HG03520 (cell line): Measurements from ENCODE around the gene APOA1.

ENCODE experiments used
- ATAC-seq: cut with Tn5 transposase; IDR thresholded peaks from one replicate; pipeline ENCODE4 v1.9.1; 2021; ENCODE audit warnings: mild to moderate bottlenecking, moderate library complexity; ENCODE audit not compliant: unreplicated experiment

The APOA1 gene

DNA sequence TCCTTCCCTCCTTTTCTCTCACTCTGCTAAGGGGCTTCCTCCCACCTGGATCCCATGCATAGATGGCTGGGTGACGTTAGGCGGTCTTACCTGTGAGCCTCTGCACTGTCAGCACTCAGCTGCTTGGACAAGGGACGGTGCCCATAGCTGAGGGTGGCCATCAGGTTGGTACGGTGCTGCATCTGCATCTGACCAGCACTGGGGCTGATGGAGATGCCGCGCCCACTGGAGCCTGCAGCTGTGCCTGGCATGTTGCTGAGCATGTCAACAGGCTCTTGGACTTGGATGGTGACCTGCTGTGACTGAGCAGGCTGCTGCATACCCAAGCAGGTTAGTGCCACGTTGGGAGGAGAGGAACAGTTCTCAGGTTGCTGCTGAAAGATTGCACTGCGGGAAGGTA, 21.8 kb upstream of the APOA1 start:
- ATAC-seq: no peak

DNA sequence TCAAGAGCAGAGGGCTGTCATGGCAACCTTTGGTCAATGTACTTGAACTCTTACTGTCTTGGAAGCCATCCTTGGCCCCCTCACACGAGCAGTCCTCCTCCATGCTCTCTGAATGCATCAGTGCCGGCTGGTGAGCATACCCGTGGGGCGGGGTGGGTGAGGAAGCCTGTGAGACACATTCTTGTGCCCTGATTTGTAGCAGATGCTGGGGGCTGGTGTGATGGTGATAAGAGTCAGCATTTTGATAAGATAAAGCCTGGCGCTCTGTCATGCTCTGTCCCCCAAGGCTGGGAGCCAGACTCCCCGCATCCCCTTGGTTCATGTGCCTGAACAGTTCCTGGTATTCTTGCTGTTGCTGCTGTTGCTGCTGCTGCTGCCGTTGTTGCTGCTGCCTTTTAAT, 20.5 kb upstream of the APOA1 start:
- ATAC-seq: no peak

DNA sequence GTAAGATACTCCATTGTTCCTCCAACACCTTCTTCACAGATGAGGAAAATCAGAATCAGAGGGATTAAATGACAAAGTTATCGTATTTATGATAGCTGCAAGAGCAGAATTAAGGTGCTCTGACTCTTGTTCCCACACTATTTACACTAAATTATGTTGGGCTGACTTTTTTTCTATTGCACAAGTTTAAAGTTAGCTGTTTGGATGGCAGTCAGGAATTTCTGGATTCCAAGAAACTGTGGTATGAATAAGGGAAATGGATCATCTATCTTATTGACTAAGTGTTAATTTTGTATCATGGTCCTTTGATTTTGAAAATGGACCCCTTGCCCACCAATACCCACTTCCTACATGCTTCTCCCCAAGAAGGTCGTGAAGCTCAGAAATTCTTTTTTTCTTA, 19.9 kb upstream of the APOA1 start:
- ATAC-seq: no peak

DNA sequence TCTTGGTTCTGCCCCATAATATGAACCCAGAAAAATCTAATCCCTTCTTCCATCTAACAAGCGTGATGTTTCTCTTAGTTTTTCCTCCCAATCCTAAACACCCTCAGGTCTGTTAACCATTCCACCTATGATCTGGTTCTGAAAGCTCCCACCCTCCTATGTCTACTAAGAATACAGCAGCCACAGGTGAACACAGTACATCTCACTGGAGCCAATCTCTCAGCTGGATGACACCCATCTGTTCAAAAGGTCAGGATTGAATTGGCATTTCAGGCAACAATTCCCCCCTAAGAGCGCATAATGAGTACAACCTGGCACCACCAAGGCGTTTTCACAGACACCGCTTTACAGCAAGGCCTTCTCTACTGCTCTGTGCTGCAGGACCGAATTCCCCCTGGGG, 19.0 kb upstream of the APOA1 start:
- no peak for ATAC-seq

DNA sequence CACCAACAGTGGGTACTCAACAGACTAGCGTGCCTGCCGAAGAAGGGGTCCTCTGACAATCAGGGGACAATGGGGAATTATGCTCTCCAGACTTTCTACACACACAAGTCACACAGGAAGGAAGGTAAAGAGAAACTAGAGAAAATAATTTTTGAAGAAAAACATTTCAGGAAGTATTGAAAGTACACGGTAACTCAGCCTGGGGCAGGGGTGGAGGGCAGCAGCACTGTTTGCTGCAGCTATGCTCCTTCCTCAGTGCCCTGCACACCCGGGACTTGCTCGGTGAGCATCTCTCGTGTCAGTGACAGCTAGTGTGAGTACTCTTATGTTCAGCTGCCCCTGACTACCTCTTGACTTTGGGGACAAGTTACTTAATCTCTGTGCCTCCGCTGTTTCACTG, 18.0 kb upstream of the APOA1 start:
- ATAC-seq: no peak

DNA sequence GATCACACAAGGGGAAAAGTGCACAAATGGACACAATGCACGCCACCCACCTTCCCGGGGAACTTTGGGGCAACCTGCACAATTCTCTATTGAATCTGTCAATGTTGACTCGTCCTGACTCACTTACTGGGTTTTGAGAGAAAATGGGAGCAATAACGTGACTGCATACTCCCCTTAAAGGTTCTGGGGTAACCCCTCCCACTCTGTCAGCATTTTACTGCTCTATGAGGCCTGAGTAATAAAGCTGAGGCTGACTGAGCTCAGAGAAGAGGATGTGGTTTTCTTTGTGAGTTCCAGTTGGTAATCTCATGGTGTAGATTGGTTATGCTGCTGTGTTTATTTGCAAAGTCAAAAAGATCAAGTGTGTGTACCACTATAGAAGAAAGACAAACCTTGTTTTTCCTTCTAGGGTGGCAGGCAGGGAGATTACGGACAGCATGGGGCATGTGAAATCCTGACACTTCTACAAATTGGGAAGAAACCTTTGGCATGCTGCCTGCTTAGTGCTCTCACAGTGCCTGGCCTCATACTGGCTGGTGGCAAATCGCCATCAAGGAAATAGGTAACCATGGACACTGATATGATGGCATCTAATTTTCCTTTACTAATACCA, 16.1 kb upstream of the APOA1 start:
- ATAC-seq: peak; percentile 90

DNA sequence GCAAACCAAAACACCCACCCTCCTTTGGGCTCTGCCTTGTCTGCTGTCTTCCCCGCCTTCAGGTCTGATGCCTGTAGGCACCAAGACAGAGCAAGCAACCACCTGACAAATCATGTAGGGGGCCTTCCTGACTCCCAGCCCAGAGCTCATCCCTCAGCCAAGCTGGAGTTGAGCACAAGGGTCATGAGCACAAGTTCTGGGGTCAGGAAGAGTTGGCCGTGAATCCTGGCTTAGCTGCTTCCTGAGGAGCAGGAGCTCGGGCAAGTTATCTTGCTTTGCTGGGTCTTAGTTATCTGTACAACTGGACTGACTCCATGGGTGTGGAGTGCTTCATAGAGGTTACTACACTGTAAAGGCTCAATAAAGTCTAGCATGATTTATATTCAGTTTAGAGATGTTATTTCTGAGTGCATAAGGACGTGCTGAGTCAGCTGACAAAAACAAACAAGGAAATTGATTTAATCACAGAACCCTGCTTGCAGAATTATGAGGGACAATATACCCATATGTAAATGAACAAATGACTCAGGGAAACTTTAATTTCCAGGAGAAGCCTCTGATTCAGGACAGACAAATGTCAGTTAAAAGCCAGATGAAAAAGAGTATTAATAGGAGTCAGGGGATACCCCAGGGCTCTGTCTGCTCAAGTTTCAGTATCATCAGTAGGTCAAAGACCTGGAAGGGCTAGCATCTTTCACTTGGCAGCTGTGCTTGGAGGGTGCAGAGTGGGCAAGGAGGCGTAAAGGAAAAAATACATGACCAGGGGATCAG, 15.0 kb upstream of the APOA1 start:
- no peak for ATAC-seq

DNA sequence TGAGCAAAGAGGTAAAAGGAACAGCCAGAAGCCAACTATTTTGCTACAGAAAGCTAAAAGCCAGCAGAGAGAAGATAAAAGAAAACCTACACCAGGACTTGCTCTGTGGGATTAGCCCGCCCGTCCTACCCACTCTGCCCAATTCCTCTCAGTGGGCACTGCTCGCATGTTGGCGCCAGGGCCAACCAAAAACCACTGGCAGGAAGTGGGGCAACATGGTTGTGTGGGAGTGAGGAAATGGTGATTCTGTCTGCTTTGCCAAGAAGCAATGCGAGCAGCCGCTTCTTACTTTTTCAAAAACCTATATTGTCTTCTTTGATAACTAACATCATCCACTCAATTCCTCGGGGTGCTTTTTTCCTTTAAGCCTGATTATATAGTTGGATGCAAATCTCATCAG, 14.2 kb upstream of the APOA1 start:
- ATAC-seq: no peak

DNA sequence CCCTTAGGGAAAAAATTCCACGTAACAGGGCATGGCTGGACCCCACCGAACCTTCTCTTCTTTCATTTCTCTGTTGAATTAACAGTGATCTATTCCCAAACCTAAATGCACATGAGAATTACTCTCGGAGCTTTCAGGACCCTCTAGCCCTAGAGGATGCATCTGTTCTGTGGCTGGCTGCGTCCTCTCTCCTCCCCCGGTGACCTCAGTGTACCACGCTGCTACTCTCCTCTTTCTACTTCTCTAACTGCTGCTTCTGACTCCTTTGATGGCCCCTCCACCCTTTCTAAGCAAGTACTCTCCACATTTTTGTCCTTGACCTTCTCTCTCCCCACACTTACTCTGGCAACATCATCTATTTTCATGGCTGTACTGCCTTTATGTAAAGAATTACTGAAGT, 12.1 kb upstream of the APOA1 start:
- ATAC-seq: no peak

DNA sequence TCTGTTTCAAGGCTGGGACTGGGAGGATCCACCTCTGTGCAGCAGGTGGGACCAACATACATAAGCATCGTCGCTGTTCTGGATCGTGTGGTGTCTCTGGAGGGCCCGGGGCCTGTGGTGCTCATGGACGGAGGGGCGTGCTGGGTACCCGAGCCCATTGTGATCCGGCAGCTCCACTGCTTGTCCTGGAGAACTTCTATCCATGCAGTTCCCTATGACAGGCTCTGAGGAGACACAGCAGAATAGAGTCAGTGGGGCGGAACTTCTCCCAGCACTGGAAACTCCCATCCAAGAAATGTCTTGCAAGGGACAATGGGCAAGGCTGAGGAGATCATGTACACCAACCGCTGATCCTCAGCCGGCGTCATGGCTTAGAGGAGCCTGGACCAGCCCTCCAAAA, 11.6 kb upstream of the APOA1 start:
- no peak for ATAC-seq

DNA sequence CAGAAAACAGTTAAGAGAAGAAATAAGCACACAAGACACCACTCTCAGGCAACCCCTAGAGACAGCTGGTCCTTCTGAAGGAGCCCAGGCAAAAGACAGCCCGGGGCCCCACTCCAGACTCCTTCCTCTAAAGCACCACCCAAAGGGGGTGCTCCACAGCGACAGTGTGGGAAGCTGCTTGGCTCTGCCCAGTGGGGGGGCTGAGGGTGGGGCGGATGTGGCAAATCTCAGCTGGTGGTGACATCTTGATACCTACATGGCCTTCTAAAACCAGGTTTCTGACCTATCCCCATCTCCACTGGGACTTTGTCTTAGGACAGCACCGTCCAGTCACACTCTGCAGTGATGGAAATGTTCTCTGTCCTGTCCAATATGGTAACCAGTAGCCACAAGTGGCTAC, 10.2 kb upstream of the APOA1 start:
- ATAC-seq: no peak

DNA sequence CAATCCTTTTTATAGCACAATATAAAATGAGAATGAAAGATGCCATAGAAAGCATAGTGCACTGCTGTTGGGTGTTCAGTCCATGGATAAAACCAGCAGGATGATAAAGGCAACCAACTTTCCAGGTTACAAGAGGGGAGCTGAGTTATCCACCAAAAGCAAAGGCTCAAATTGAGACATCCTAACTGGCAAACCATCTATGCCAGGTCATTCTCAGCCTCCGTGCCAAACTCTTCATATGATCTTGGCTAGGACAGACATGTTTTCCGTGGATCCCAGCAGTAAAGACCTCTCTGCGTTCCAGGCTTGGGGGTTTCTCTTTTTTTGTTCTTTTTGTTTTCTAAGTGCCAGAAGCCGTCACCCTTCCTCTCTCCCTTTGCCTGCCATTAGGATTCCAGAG, 7.3 kb upstream of the APOA1 start:
- ATAC-seq: no peak

DNA sequence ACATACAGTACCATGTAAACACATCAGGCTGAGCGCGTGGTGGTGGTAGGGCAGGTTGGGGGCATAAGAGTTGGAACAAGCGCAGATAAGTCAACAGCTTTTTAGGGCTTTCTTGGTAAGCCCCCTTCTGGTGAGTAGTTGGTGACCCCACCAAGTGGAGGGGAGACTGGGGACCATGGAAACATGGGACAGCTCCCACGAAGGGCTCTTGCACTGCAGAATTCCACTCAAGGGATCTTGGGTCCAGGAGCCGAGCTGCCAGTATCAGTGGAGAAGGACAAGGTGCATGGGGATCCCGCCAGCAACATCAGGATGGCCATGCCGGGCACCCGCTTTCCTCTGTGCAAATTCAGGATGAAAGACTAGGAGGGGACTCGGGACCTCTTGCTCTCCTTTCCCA, 6.2 kb upstream of the APOA1 start:
- no peak for ATAC-seq

DNA sequence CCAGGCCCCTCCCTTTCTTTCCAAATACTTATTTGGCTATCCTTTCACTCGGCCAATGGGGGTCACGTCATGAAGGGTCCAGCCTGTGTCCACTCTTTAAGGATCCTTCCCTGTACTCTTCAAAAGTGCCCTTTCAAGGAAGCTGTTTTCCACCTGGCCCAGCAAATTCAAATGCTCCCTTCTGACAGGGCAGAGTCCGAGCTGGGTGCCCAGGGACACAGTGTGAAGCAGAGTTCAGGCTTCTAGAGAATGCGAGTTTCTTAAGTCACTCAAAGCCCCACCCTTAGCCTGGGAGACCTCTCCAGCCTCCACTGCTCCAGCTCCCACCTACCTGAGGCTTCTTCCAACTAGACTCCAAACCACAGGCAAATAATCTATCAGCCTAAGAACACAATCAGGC, 5.5 kb upstream of the APOA1 start:
- ATAC-seq: no peak

DNA sequence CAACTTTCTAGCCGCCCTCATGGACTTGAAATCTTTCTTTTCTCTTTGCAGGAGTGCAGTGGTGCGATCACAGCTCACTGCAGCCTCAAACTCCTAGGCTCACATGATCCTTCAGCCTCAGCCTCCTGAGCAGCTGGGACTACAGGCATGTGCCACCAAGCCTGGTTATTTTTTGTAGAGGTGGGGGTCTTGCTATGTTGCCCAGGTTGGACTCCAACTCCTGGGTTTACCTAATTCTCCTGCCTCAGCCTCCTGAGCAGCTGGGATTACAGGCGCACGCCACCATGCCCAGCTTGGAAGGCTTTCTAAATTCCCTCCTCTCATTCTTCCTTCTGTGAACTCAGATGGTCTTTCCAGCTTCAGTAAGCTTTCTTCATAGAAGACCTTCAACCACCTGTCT, 4.7 kb upstream of the APOA1 start:
- no peak for ATAC-seq

DNA sequence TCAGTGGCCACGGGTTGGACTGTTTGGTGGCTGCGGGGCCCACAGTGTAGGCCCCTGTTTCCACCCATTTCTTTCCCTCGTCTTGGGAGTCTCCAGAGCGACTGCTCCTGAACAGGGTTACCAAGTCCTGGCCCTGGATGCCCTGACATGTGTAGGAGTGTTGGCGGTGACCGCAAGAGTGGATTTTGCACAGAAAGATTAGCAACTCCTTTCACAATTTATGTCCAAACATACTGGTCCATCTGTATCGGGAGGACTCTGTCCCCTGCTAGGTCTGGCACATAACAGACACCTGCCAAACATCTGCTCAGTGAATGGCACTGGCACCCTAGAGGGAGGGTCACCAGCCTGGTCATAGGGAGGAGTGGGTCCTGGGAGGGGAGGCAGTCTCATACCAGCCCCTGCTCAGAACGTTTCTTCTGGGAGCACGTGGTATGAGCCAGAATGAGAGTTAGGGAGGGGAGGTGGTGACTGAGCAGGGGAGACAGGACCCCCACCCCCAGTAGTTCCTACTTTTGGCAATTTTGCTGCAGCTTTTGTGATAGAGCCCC, 3.4 kb upstream of the APOA1 start:
- no peak for ATAC-seq

DNA sequence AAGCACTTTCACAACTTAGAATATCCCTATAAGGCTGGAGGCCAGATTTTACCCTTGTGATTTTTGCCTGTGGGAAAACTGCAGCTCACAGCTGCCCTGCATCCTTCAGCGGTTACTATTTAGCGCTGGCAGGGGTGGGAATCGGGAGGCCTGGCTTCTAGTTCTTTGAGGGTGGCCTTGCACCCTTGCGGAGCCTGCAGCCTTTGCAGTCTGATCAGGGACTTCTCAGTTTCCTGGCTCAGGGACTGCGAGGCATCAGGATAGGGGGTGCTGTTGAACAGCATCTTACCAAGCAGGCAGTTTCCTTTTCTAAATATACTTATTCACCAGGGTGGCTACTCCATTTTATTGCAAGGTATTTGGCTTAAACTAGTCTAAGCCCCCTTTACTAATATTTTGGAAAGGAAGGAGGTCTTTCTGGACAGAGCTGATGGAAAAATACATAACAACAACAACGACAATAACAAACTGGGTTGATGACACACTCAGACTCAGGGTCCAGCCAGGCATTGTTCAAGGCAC, 2.9 kb upstream of the APOA1 start:
- ATAC-seq: no peak

DNA sequence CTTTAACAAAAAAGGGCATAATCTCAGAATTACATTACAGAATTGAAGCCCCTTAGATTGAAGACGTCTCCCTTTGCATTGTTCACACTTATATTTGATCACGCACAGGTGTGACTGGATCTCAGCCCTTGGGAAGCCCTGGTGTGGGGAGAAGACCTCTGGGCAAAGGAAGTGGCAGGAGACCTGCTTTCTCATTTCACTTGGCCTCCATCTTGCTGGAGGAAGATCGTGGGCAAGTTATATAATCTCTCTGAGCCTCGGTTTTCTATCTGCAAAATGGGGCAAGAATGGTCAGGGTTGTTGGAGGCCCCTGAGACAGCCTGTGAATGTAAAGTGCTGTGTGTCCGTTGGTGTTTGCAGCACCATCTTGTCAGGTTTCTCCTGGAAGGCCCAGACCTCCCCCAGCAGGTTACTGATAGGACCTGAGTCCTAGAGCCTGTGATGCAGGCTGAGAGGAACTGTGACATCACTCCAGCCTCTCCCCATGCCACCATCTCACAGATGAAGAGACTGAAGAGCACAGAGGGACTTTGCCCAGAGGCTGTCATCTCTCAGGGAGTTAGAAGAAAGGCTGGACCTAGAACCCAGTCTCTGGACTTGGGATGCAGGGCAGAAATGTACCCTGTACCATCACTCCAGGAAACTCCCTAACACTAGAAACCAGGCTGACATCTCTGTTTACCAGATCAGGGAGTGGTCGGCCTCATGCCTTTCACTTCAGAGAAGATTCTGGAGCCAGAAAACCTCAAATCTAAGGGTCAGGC, 1.1 kb upstream of the APOA1 start:
- ATAC-seq: no peak

DNA sequence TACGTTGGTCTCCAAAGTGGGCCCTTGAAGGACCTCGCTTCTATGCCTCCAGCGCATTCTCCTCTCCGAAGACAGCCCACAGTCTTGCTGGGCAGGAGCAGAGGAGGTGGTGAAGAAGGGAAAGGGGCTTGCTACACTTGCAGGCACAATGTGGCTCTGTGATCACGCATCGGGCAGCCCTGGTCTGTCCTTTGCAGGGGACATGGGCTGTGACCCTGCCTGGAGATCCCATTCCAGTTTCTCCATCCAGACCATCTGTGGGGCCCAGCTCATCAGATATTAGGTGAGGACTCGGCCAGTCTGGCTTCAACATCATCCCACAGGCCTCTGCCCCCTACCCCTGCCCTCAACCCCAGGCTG, 810 bp downstream of the APOA1 start:
- ATAC-seq: no peak

DNA sequence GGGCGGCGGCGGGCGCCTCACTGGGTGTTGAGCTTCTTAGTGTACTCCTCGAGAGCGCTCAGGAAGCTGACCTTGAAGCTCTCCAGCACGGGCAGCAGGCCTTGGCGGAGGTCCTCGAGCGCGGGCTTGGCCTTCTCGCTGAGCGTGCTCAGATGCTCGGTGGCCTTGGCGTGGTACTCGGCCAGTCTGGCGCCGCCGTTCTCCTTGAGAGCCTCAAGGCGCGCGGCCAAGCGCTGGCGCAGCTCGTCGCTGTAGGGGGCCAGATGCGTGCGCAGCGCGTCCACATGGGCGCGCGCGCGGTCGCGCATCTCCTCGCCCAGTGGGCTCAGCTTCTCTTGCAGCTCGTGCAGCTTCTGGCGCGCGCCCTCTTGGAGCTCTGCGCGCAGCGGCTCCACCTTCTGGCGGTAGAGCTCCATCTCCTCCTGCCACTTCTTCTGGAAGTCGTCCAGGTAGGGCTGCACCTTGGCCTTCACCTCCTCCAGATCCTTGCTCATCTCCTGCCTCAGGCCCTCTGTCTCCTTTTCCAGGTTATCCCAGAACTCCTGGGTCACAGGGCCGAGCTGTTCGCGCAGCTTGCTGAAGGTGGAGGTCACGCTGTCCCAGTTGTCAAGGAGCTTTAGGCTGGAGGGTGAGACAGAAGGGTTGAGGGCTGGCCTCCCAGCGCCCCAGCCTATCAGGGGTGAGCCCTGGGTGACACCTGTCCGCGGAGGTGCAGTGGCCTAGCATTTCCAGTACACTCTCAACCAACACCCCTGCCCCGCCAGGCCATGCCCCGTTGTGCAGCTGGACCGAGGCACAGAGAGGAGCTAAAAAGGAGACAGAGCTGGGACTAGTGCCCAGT, 1.4 kb downstream of the APOA1 start:
- peak; percentile 64 for ATAC-seq
